H1 (cell line): Measurements from ENCODE around the gene PYGB. TPM values are rescaled to one million over a fixed set of nuclear protein-coding genes. Genes with fewer than 3 reads are reported as not detected.
"Not testable (repeated sequence)": the region's sequence is repeated elsewhere in the genome, so short reads cannot be mapped to it uniquely, and the experiment has no call there.

Experiments used
- CTCF ChIA-PET: fragments of 300-600 bp; sonication (Branson Sonifier 250); formaldehyde crosslinking; loops from one replicate; lab custom pipeline; 2021; ENCODE audit not compliant: partially characterized antibody; lab: Charles Lee
- POLR2A ChIA-PET: fragments of 300-600 bp; sonication (Branson Sonifier 250); formaldehyde crosslinking; loops from one replicate; lab custom pipeline; 2021; ENCODE audit warnings: inconsistent platforms; ENCODE audit not compliant: partially characterized antibody; lab: Charles Lee
- DNase-seq, 2 experiments: peaks; one replicate each; pipeline versions ENCODE4 v3.0.0 to v3.0.0-alpha.2; 2010 to 2022; ENCODE audit warnings: low spot score in 2 of 2, low read depth in 1 of 2, mixed read lengths in 1 of 2
- FAIRE-seq: peaks from 2 replicates; lab custom pipeline; 2011; peaks lifted over from hg19 to GRCh38; lab: Jason Lieb, UNC
- H2AFZ ChIP-seq: 2 replicates; pipeline ENCODE4 v1.8.1; 2012; ENCODE audit warnings: low read length, inconsistent platforms
- H2AK5ac ChIP-seq: 2 replicates; pipeline ENCODE4 v1.6.1; 2013; ENCODE audit warnings: low read depth, low read length
- H2BK120ac ChIP-seq: replicated peaks from 2 replicates; pipeline ENCODE3; 2013; ENCODE audit warnings: low read depth, low read length, inconsistent platforms
- H2BK12ac ChIP-seq: 2 replicates; pipeline ENCODE4 v1.6.1; 2013; ENCODE audit warnings: low read depth, low read length
- H2BK15ac ChIP-seq: 2 replicates; pipeline ENCODE4 v1.6.1; 2013; ENCODE audit warnings: low read length
- H2BK20ac ChIP-seq: 2 replicates; pipeline ENCODE4 v1.6.1; 2013; ENCODE audit warnings: low read length
- H2BK5ac ChIP-seq: 2 replicates; pipeline ENCODE4 v1.6.1; 2013; ENCODE audit warnings: low read depth, low read length
- H3K14ac ChIP-seq: 2 replicates; pipeline ENCODE4 v1.6.1; 2013; ENCODE audit warnings: inconsistent platforms; ENCODE audit not compliant: insufficient read length
- H3K18ac ChIP-seq: 2 replicates; pipeline ENCODE4 v1.6.1; 2013; ENCODE audit warnings: low read length; ENCODE audit errors: extremely low read depth
- H3K23ac ChIP-seq: 2 replicates; pipeline ENCODE4 v1.6.1; 2013; ENCODE audit warnings: inconsistent platforms; ENCODE audit not compliant: insufficient read length
- H3K23me2 ChIP-seq: 2 replicates; pipeline ENCODE4 v1.6.1; 2013; ENCODE audit warnings: low read depth, low read length
- H3K27ac ChIP-seq: 2 replicates; pipeline ENCODE4 v1.6.1; 2011; ENCODE audit warnings: low read depth, low read length, inconsistent platforms
- H3K27me3 ChIP-seq, 4 experiments: replicated peaks in 1 of 4; 1 replicate in 1 of 4; 2 replicates in 3 of 4; pipeline versions ENCODE4 v1.6.1 to v1.8.1; 2011 to 2013; ENCODE audit warnings: low read length in 3 of 4, mild to moderate bottlenecking in 3 of 4, inconsistent platforms in 2 of 4, mixed read lengths in 2 of 4, moderate library complexity in 1 of 4; ENCODE audit not compliant: control insufficient read depth in 3 of 4, insufficient read depth in 3 of 4; ENCODE audit errors: extremely low read depth in 1 of 4
- H3K36me3 ChIP-seq, 4 experiments: 2 replicates each; pipeline versions ENCODE4 v1.6.1 to v1.8.1; 2011 to 2013; ENCODE audit warnings: mild to moderate bottlenecking in 4 of 4, low read length in 3 of 4, moderate library complexity in 2 of 4, control low read depth in 1 of 4, inconsistent platforms in 1 of 4; ENCODE audit not compliant: insufficient read depth in 4 of 4, control insufficient read depth in 2 of 4
- H3K4ac ChIP-seq: replicated peaks from 2 replicates; pipeline ENCODE3; 2013; ENCODE audit warnings: low read length, low read depth, mixed read lengths, inconsistent platforms; ENCODE audit not compliant: insufficient read length
- H3K4me1 ChIP-seq, 4 experiments: replicated peaks in 1 of 4; 1 replicate in 1 of 4; 2 replicates in 3 of 4; pipeline versions ENCODE4 v1.6.1 to v1.8.1; 2011 to 2013; ENCODE audit warnings: low read length in 3 of 4, inconsistent platforms in 2 of 4, mixed read lengths in 1 of 4; ENCODE audit not compliant: insufficient read depth in 4 of 4, control insufficient read depth in 3 of 4
- H3K4me2 ChIP-seq, 2 experiments: 2 replicates each; pipeline versions ENCODE4 v1.6.1 to v1.8.1; 2011 to 2013; ENCODE audit warnings: low read depth in 2 of 2, low read length in 2 of 2, control low read depth in 1 of 2, inconsistent platforms in 1 of 2, mild to moderate bottlenecking in 1 of 2; ENCODE audit not compliant: insufficient read depth in 1 of 2
- H3K4me3 ChIP-seq, 4 experiments: fragments of 200-600, 300-600 bp in 1 of 4; sonication (generic), shearing (Covaris generic), sonication (Bioruptor Twin) in 1 of 4; 2 replicates each; pipeline versions ENCODE4 v1.5.1 to v1.8.1; 2011 to 2016; ENCODE audit warnings: low read length in 4 of 4, low read depth in 3 of 4, control low read depth in 2 of 4, inconsistent platforms in 2 of 4, mild to moderate bottlenecking in 2 of 4, mixed read lengths in 1 of 4, moderate library complexity in 1 of 4; ENCODE audit not compliant: insufficient read depth in 2 of 4; ENCODE audit errors: extremely low read depth in 1 of 4
- H3K56ac ChIP-seq: replicated peaks from 2 replicates; pipeline ENCODE3; 2013; ENCODE audit warnings: low read depth, mild to moderate bottlenecking, mixed read lengths, low read length, inconsistent platforms; ENCODE audit not compliant: insufficient read length
- H3K79me1 ChIP-seq: 2 replicates; pipeline ENCODE4 v1.6.1; 2013; ENCODE audit warnings: low read depth, low read length, control low read depth
- H3K79me2 ChIP-seq, 2 experiments: 2 replicates each; pipeline versions ENCODE4 v1.6.1 to v1.8.1; 2012 to 2013; ENCODE audit warnings: low read length in 2 of 2, mild to moderate bottlenecking in 2 of 2, inconsistent platforms in 1 of 2; ENCODE audit not compliant: insufficient read depth in 2 of 2, control insufficient read depth in 1 of 2
- H3K9ac ChIP-seq, 4 experiments: replicated peaks in 1 of 4; 1 replicate in 1 of 4; 2 replicates in 3 of 4; pipeline versions ENCODE4 v1.6.1 to v1.8.1; 2011 to 2013; ENCODE audit warnings: low read depth in 3 of 4, low read length in 3 of 4, control low read depth in 2 of 4, mild to moderate bottlenecking in 2 of 4, moderate library complexity in 2 of 4, inconsistent platforms in 1 of 4; ENCODE audit errors: extremely low read depth in 1 of 4
- H3K9me3 ChIP-seq, 2 experiments: 2 replicates each; pipeline versions ENCODE4 v1.6.1 to v1.8.1; 2012 to 2013; ENCODE audit warnings: mild to moderate bottlenecking in 2 of 2, moderate library complexity in 2 of 2, control low read depth in 1 of 2, inconsistent platforms in 1 of 2, low read depth in 1 of 2, low read length in 1 of 2, mixed read lengths in 1 of 2; ENCODE audit not compliant: insufficient read depth in 2 of 2
- H4K20me1 ChIP-seq, 2 experiments: replicated peaks in 1 of 2; 2 replicates each; pipeline versions ENCODE3 to v1.8.1; 2011 to 2013; ENCODE audit warnings: inconsistent platforms in 2 of 2, low read length in 2 of 2, mild to moderate bottlenecking in 1 of 2; ENCODE audit not compliant: insufficient read depth in 2 of 2, control insufficient read depth in 1 of 2
- H4K5ac ChIP-seq: 2 replicates; pipeline ENCODE4 v1.6.1; 2013; ENCODE audit warnings: low read length, low read depth, mixed read lengths, inconsistent platforms; ENCODE audit not compliant: insufficient read length
- H4K8ac ChIP-seq: 2 replicates; pipeline ENCODE4 v1.8.0; 2013; ENCODE audit warnings: mild to moderate bottlenecking, moderate library complexity, low read length, inconsistent platforms; ENCODE audit not compliant: insufficient read depth; ENCODE audit errors: extremely low read depth
- H4K91ac ChIP-seq: replicated peaks from 2 replicates; pipeline ENCODE3; 2013; ENCODE audit warnings: low read length, mixed read lengths, inconsistent platforms; ENCODE audit not compliant: insufficient read length
- WGBS, 2 experiments: shearing (Covaris generic) in 1 of 2; methylation state at CpG; one replicate each; pipeline versions ENCODE4 v1.1.6 to v1.1.7; 2013 to 2015; ENCODE audit warnings: low lambda C conversion rate in 2 of 2, mixed read lengths in 2 of 2, inconsistent platforms in 1 of 2, low coverage in 1 of 2, missing lambda C conversion rate in 1 of 2; ENCODE audit not compliant: insufficient replicate concordance in 2 of 2, insufficient coverage in 1 of 2, insufficient read length in 1 of 2; ENCODE audit errors: extremely low coverage in 1 of 2, missing lambda C conversion rate in 1 of 2; 5-methylcytosine and 5-hydroxymethylcytosine counted together
- polyA plus RNA-seq, 7 experiments: library from polyadenylated mRNA; depleted of rRNA in 3 of 7; stranded (reverse) in 5 of 7; unstranded in 2 of 7; fragments of >200 nt in 5 of 7; fragments of 200-250 nt in 2 of 7; gene quantifications; 1 replicate in 5 of 7; 2 replicates in 1 of 7; 4 replicates in 1 of 7; pipeline versions ENCODE4 v1.2.1 to v1.2.3, GENCODE V29; 2011 to 2013; ENCODE audit warnings: missing spikeins in 2 of 7, mixed read lengths in 2 of 7
- total RNA-seq: library from RNA; stranded (reverse); fragmentation: NEBNext Ultra II Directional; extraction: Animal tissue kit (Norgen Biotek cat#: 25700); gene quantifications from 2 replicates; pipeline ENCODE4 v1.2.1, GENCODE V29; 2021

Gene PYGB
- total and polyA plus RNA-seq, 2 of the 8 experiments (the other 6 are each of a cell fraction or from before 2014, with no cell fraction given): 26.6 to 56.0 TPM

DNA sequence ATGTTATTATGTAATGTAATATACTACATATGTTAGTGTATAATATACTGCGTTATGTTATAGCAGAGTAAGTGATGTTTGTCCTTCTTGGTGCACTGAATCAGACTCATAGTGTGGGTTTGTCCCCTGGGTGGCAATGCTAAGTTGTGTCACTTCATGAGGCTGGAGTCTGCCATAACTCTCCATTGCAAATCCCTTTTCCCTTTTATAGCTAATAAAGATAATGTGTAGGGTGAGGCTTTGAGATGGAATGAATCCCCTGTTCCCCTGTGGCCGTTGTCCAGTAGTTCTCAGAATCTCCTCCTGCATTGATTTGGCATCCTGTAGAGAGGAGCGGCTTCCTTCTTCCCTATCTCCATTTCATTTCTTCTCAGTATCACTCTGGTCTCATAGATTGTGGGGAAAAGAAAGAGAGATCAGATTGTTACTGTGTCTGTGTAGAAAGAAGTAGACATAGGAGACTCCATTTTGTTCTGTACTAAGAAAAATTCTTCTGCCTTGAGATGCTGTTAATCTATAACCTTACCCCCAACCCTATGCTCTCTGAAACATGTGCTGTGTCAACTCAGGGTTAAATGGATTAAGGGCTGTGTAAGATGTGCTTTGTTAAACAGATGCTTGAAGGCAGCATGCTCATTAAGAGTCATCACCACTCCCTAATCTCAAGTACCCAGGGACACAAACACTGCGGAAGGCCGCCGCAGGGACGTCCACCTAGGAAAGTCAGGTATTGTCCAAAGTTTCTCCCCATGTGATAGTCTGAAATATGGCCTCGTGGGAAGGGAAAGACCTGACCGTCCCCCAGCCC is 6.8 kb upstream of the PYGB start:
- H2BK20ac ChIP-seq, H3K4me2 ChIP-seq, CTCF ChIA-PET, H3K18ac ChIP-seq, H2BK5ac ChIP-seq, FAIRE-seq, H3K23ac ChIP-seq, H2AFZ ChIP-seq, H3K23me2 ChIP-seq, H3K4ac ChIP-seq, H2AK5ac ChIP-seq, H4K20me1 ChIP-seq, H3K79me1 ChIP-seq, H3K27me3 ChIP-seq, H4K91ac ChIP-seq, H3K4me1 ChIP-seq, H2BK120ac ChIP-seq, H2BK15ac ChIP-seq, H2BK12ac ChIP-seq, H4K8ac ChIP-seq, H3K79me2 ChIP-seq, H3K9me3 ChIP-seq, H3K56ac ChIP-seq, H3K27ac ChIP-seq, H3K9ac ChIP-seq, H3K14ac ChIP-seq, H3K36me3 ChIP-seq, DNase-seq, POLR2A ChIA-PET, H4K5ac ChIP-seq, H3K4me3 ChIP-seq: not testable (repeated sequence)
- 85% methylated on average over 7 of the region's 9 CpGs; no CpG with 5 or more reads in 1 of the 2 experiments for WGBS, 2 experiments

DNA sequence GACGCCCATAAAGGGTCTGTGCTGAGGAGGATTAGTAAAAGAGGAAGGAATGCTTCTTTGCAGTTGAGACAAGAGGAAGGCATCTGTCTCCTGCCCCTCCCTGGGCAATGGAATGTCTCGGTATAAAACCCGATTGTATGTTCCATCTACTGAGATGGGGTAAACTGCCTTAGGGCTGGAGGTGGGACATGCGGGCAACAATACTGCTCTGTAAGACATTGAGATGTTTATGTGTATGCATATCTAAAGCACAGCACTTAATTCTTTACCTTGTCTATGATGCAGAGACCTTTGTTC is 6.3 kb upstream of the PYGB start:
- H3K14ac ChIP-seq, H2BK15ac ChIP-seq, POLR2A ChIA-PET, H2BK5ac ChIP-seq, H3K4ac ChIP-seq, H2BK12ac ChIP-seq, H3K9me3 ChIP-seq, H3K4me3 ChIP-seq, FAIRE-seq, H3K23ac ChIP-seq, H3K36me3 ChIP-seq, H3K9ac ChIP-seq, H3K79me1 ChIP-seq, H3K56ac ChIP-seq, DNase-seq, H3K18ac ChIP-seq, H3K23me2 ChIP-seq, H2AFZ ChIP-seq, H3K27ac ChIP-seq, H2AK5ac ChIP-seq, H4K20me1 ChIP-seq, H2BK120ac ChIP-seq, H3K4me2 ChIP-seq, H4K91ac ChIP-seq, H4K5ac ChIP-seq, H3K4me1 ChIP-seq, H3K27me3 ChIP-seq, H3K79me2 ChIP-seq, H4K8ac ChIP-seq, H2BK20ac ChIP-seq: not testable (repeated sequence)
- WGBS, 2 experiments: 74% methylated on average over 3 of the region's 4 CpGs; no CpG with 5 or more reads in 1 of the 2 experiments
- CTCF ChIA-PET: interaction anchor here (1.8 kb wide), 1 partner anchor 247 kb away, joined by 6 read pairs; no protein-coding TSS in a partner anchor
